Fibroblast of lung (primary cell): ENCODE measurements around the gene BMP7.

Experiments used
- CTCF ChIP-seq, 2 donors: IDR thresholded peaks in 1 of 2; conservative IDR thresholded peaks in 1 of 2; 1 replicate in 1 of 2; 2 replicates in 1 of 2; pipeline ENCODE4 v1.5.1; 2011 to 2012; ENCODE audit warnings: low read length in 2 of 2, control low read depth in 1 of 2, inconsistent platforms in 1 of 2, low read depth in 1 of 2, mild to moderate bottlenecking in 1 of 2
- EZH2 ChIP-seq: IDR thresholded peaks from 2 replicates; pipeline ENCODE4 v1.5.1; 2012; ENCODE audit warnings: low read length, control low read depth, mild to moderate bottlenecking; ENCODE audit errors: missing control alignments

GRCh38 chr20:57207251-57207650 is 59.2 kb downstream of the BMP7 start:
- TF ChIP-seq CTCF (conservative IDR thresholded peaks at IDR 0.05 in 1 of 2, IDR thresholded peaks at IDR 0.05 in 1 of 2; ENCODE audit: low read depth in 1 of 2, low read length in 2 of 2) (no peak), EZH2 (no peak)
